GM12891 (cell line): ENCODE results near the gene NINJ2.

Experiments used
- POLR2A ChIP-seq: IDR thresholded peaks from 2 replicates; pipeline ENCODE4 v1.6.1; 2011; ENCODE audit warnings: low read depth, low read length, control low read depth
- POLR2AphosphoS5 ChIP-seq: IDR thresholded peaks from 2 replicates; pipeline ENCODE4 v1.6.1; 2011; ENCODE audit warnings: low read depth, low read length, control low read depth
- TAF1 ChIP-seq: IDR thresholded peaks from 2 replicates; pipeline ENCODE4 v1.6.1; 2011; ENCODE audit warnings: low read depth, low read length, control low read depth

DNA sequence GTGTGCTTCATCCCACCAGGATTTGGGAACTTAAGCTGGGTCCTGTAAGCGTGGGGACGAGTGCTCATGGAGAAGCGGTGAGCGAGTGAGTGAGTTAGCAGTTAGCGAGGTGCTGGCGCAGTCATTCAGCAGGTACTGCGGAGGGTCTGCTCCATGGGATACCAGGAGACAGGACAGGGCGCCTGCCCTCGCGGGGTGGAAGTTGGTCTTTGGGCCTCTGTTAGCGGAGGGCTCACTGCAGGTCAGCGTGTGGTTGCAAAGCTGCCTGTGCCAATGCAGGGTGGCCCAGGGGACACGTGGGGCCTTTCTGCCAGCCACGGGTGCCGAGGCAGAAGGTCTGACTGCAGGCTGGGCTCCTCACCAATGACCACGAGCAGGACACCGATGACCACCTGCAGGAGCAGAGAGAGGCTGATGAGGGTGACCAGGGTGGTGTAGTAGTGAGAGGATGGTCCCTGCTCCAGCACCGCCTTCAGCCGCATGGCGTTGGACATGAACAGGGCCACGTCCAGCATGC, 97.6 kb downstream of the NINJ2 start:
- TF ChIP-seq POLR2A (no peak), TAF1 (no peak), POLR2AphosphoS5 (no peak)
